ENCODE data around the gene SDC4.
A peak's percentile ranks its signal among the peaks of the same experiment; 100 is the strongest.

The SDC4 gene

GRCh38 chr20:45347936-45348778 is at the start of gene SDC4:
Gene SDC4, minus strand, starts transcription at chr20:45348424. Its CDS starts 40 bp downstream, at chr20:45348384.
- H3K27ac ChIP-seq = peak within 1 kb of the TSS; percentile 89
- TF ChIP-seq ZFX (IDR thresholded peaks at IDR 0.05) (peak; percentile 20; the same call in 1 of the 2 replicates), CTCF (conservative IDR thresholded peaks at IDR 0.05) (no peak)

GRCh38 chr20:45395114-45395415 is 46.8 kb upstream of the SDC4 start:
- TF ChIP-seq CTCF (conservative IDR thresholded peaks at IDR 0.05) = no peak
- no peak for TF ChIP-seq ZFX (IDR thresholded peaks at IDR 0.05)
- H3K27ac ChIP-seq = no peak overlapping the region

DNA sequence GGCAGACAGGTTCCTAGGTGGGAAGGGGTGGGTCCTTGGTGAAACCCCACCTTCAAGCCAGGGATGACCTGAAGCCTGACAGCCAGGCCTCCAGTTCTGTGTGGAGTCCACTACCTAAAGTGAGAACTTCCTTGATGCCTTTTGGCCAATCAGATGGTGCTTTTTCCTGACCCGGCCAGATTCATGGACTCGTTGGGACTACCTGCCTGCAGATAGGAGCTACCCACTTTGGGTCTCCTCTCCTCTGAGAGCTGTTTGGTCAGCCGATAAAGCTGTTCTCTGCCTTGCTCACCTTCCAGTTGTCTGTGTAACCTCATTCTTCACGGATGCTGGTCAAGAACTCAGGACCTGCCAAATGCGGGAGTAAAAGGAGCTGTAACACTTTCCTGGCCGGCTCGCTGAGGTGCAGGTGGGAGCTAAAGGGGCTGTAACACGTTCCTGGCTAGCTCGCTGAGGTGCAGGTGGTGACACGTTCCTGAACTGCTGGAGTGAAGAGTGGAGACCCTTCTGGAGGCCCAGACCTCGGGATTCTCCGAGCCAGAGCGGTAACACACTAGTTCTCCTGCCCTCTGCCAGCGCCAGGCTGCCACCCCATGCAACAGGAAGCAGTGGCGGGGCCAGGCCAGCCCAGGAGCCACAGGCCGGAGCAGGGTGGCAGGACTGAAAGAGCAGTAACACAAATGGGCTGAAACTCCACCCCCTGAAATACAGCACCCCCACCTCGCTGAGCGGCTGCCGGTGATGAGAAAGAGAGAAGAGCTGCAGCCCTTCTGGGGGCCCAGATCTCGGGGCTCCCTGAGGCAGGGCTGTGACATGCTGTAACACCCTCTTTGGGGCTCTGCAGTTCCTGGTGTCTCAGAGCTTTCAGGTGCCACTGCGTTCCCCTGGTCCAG is 46.2 kb upstream of the SDC4 start:
- no peak for TF ChIP-seq CTCF (conservative IDR thresholded peaks at IDR 0.05)
- no peak for TF ChIP-seq ZFX (IDR thresholded peaks at IDR 0.05)
- no peak overlapping the region for H3K27ac ChIP-seq

- H3K27ac ChIP-seq = no peak overlapping the region
- TF ChIP-seq CTCF (conservative IDR thresholded peaks at IDR 0.05) = peak; percentile 15
- no peak for TF ChIP-seq ZFX (IDR thresholded peaks at IDR 0.05)
Measured at GRCh38 chr20:45392733-45393132, 44.5 kb upstream of the SDC4 start.

- no peak overlapping the region for H3K27ac ChIP-seq
- no peak for TF ChIP-seq CTCF (conservative IDR thresholded peaks at IDR 0.05)
Measured at GRCh38 chr20:45391559-45391958, 43.3 kb upstream of the SDC4 start.

DNA sequence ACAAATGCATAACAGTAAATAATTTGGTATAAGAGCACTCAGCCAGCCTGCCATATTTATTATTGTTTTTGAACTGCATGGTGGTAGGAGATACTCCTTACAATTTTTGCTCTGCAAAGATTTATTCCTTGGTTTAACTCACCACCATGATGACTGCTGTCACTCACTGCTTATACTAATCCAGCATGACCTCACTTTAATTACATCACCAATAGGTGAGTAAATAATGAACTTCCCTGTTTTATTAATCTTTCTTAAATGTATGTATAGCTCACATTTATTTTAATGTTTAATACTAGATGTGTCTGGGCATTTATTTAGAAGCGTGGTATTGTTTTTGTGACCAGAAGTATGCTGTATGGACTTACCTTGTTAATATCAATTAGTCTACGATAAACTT is 42.7 kb upstream of the SDC4 start:
- no peak overlapping the region for H3K27ac ChIP-seq
- no peak for TF ChIP-seq CTCF (conservative IDR thresholded peaks at IDR 0.05)

DNA sequence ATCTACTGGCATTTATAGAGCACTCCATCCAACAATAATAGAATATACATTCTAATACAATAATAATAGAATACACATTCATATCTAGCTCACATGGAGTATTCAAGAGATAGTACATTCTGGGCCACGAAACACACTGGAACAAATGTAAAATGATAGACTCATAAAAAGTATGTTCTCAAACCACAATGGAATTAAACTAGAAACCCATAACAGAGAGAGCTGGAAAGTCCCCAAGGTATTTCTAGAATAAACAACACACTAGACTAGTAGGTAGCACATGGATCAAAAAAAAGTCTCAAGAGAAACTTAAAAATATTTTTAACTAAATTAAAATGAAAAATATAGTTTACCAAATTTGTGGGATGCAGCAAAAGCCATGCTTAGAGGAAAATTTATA is 39.0 kb upstream of the SDC4 start:
- TF ChIP-seq ZFX (IDR thresholded peaks at IDR 0.05) (no peak), CTCF (conservative IDR thresholded peaks at IDR 0.05) (no peak)
- H3K27ac ChIP-seq = no peak overlapping the region

All from C4-2B (cell line).